Tibial nerve (tissue), 4 donors: ENCODE results near the gene MYOM3. TPM values are rescaled to one million over a fixed set of nuclear protein-coding genes. Genes with fewer than 3 reads are reported as not detected.

ENCODE experiments used
- DNase-seq, 2 donors: peaks; one replicate each; pipeline ENCODE4 v3.0.0-alpha.2; 2019; ENCODE audit warnings: low spot score in 2 of 2
- H3K27ac ChIP-seq, 4 donors: fragments of 200-600 bp; sonication (generic) in 3 of 4; one replicate each; pipeline ENCODE4 v1.5.1; 2017 to 2019; ENCODE audit warnings: mild to moderate bottlenecking in 1 of 4
- H3K27me3 ChIP-seq, 2 donors: fragments of 200-600 bp; sonication (generic) in 1 of 2; one replicate each; pipeline versions ENCODE4 v1.5.1 to v1.6.0; 2017 to 2019
- H3K36me3 ChIP-seq, 3 donors: fragments of 200-600 bp; sonication (generic); one replicate each; pipeline ENCODE4 v1.5.1; 2018 to 2019
- H3K4me1 ChIP-seq, 4 donors: fragments of 200-600 bp; sonication (generic) in 3 of 4; one replicate each; pipeline ENCODE4 v1.5.1; 2017 to 2019
- H3K4me3 ChIP-seq, 4 donors: fragments of 200-600 bp; sonication (generic) in 3 of 4; one replicate each; pipeline ENCODE4 v1.5.1; 2017 to 2019; ENCODE audit warnings: mild to moderate bottlenecking in 1 of 4, moderate library complexity in 1 of 4
- H3K9me3 ChIP-seq, 4 donors: fragments of 200-600 bp; sonication (generic) in 3 of 4; one replicate each; pipeline ENCODE4 v1.5.1; 2017 to 2019
- EP300 ChIP-seq, 2 donors: sonication (generic); formaldehyde crosslinking; IDR thresholded peaks; one replicate each; pipeline ENCODE4 v1.6.1; 2017; ENCODE audit warnings: antibody characterized with exemption in 2 of 2, mild to moderate bottlenecking in 1 of 2
- POLR2A ChIP-seq, 2 donors: fragments of 450-650 bp; IDR thresholded peaks; one replicate each; pipeline ENCODE4 v1.6.1; 2017; ENCODE audit warnings: antibody characterized with exemption in 2 of 2, mild to moderate bottlenecking in 2 of 2, moderate library complexity in 2 of 2
- whole genome bisulfite sequencing, 2 donors: methylation state at CpG; one replicate each; pipeline ENCODE4 v1.1.5; 2018; 5-methylcytosine and 5-hydroxymethylcytosine counted together
- total RNA-seq, 4 donors: library from RNA; depleted of rRNA; stranded (reverse); fragments of >200 nt; gene quantifications; one replicate each; pipeline ENCODE4 v1.1.0, GENCODE V29; 2016
- TF ChIP-seq, protein P1 (sequence below), 5 experiments: fragments of 200-600 bp in 3 of 5; fragments of 450-650 bp in 2 of 5; sonication (generic) in 3 of 5; IDR thresholded peaks; one replicate each; pipeline ENCODE4 v1.5.1; 2016 to 2019; ENCODE audit warnings: antibody characterized with exemption in 5 of 5, mild to moderate bottlenecking in 3 of 5, moderate library complexity in 2 of 5

MYOM3 gene
- total RNA-seq, 4 donors from 2014 or later, result 0.20 to 0.60 (median 0.22) TPM; not detected in 1

- WGBS, 2 donors, result 85 to 90% methylated on average over 14 of the region's 14 CpGs
Measured at GRCh38 chr1:24089743-24090555, 22.0 kb downstream of the MYOM3 start.

DNA sequence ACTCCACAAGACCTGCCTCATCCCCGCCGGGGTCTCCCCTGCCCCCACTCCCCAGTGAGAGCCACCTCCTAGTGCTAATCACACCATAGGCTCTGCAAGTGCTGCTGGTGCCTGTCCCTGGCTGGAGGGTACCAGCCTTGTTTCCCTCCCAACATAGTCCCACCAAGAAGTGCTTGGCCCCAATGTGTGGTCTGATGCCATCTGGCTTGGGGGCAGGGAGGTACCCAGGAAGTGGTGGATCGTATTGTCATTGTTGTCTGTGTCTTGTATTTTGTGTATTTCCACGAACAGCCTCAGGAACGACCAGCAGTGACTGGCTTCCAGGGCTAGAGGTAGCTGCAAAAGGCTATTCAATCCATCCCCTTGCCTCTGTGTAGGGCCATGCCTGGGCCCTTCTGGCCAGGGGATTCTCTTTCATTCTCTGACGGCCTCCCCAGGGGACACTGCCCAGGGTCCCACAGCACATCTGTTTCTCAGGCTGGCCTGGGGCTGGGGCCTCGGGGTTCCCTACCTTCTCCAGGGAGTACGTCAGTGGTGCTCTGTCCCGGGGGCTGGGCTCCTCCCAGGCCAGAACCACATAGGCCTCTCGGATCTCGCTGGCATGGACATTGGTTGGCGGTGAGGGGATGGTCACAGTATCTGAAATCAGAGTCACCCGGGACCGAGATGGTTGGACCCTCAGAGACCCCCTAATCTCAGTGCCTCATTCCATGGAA lies 22.8 kb downstream of the MYOM3 start:
- no peaks in the 10 kb centered on the region for H3K4me1 ChIP-seq
- H3K27ac ChIP-seq, result no peak overlapping the region
- 65 to 75% methylated on average over 14 of the region's 14 CpGs for WGBS, 2 donors
- no peaks in the 10 kb centered on the region for H3K36me3 ChIP-seq
- H3K9me3 ChIP-seq, result no peaks in the 10 kb centered on the region
- no peak for DNase-seq
- no peak for TF ChIP-seq POLR2A (IDR thresholded peaks at IDR 0.05)
- TF ChIP-seq, protein P1, sequence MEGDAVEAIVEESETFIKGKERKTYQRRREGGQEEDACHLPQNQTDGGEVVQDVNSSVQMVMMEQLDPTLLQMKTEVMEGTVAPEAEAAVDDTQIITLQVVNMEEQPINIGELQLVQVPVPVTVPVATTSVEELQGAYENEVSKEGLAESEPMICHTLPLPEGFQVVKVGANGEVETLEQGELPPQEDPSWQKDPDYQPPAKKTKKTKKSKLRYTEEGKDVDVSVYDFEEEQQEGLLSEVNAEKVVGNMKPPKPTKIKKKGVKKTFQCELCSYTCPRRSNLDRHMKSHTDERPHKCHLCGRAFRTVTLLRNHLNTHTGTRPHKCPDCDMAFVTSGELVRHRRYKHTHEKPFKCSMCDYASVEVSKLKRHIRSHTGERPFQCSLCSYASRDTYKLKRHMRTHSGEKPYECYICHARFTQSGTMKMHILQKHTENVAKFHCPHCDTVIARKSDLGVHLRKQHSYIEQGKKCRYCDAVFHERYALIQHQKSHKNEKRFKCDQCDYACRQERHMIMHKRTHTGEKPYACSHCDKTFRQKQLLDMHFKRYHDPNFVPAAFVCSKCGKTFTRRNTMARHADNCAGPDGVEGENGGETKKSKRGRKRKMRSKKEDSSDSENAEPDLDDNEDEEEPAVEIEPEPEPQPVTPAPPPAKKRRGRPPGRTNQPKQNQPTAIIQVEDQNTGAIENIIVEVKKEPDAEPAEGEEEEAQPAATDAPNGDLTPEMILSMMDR (IDR thresholded peaks at IDR 0.05), result no peak
- TF ChIP-seq EP300 (IDR thresholded peaks at IDR 0.05), result no peak
- no peaks in the 10 kb centered on the region for H3K27me3 ChIP-seq
- H3K4me3 ChIP-seq, result no peak overlapping the region

More at GRCh38 chr1:24089743-24090555, 22.0 kb downstream of the MYOM3 start:
- Histone ChIP-seq H3K9me3 (no peaks in the 10 kb centered on the region), H3K36me3 (no peaks in the 10 kb centered on the region), H3K4me1 (no peaks in the 10 kb centered on the region), H3K27ac (no peak overlapping the region), H3K4me3 (no peak overlapping the region), H3K27me3 (no peaks in the 10 kb centered on the region)
- TF ChIP-seq EP300 (IDR thresholded peaks at IDR 0.05), result no peak
- no peak for TF ChIP-seq POLR2A (IDR thresholded peaks at IDR 0.05)
- TF ChIP-seq, protein P1 (IDR thresholded peaks at IDR 0.05), result no peak
- no peak for DNase-seq

DNA sequence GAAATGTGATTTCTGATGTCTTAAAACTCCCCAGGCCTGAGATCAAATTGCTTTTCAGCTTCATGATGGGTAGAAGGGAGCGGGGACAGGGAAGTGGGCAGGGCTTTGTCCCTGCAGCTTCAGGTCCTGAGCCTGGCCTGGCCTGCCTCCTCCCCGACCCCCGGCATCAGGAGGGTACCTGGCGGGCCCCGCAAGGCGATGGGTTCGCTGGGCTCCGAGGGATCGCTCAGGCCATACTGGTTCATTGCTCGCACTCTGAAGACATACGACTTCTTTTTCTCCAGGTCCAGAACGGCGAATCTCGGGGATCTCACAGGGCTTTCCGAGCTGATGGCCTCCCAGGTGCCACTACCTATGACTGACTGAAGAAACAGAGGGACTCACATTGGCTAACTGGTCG lies 25.5 kb downstream of the MYOM3 start:
- Histone ChIP-seq H3K4me1 (no peaks in the 10 kb centered on the region), H3K9me3 (no peaks in the 10 kb centered on the region), H3K4me3 (no peak overlapping the region), H3K27ac (no peak overlapping the region), H3K36me3 (no peaks in the 10 kb centered on the region), H3K27me3 (no peaks in the 10 kb centered on the region)
- WGBS, 2 donors, result 89 to 91% methylated on average over 15 to 16 of the region's 16 CpGs
- TF ChIP-seq POLR2A (IDR thresholded peaks at IDR 0.05) (no peak), EP300 (IDR thresholded peaks at IDR 0.05) (no peak)
- TF ChIP-seq, protein P1 (IDR thresholded peaks at IDR 0.05), result no peak
- DNase-seq, result no peak

DNA sequence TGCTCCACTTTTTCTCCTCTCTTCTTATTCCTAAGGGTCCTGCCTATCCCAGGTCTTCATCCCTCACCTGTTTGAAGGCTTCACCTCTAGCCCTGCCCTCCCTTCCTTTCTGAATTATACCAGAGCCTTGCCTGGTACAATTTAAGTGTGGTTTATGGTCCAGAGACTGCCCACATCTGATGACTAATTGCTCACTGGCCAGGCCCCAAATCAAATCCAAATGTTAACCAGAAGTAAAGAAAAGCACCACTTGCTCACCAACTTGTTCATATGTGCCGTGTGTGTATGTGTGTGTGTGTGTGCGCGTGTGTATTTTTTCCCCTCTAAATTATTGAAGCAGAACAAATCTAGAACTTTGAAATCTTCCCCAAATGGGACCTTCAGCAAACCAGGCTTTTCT lies 26.4 kb downstream of the MYOM3 start:
- DNase-seq, result no peak
- Histone ChIP-seq H3K9me3 (no peaks in the 10 kb centered on the region), H3K4me3 (no peak overlapping the region), H3K4me1 (no peaks in the 10 kb centered on the region), H3K27me3 (no peaks in the 10 kb centered on the region), H3K36me3 (no peaks in the 10 kb centered on the region), H3K27ac (no peak overlapping the region)
- no peak for TF ChIP-seq POLR2A (IDR thresholded peaks at IDR 0.05)
- TF ChIP-seq EP300 (IDR thresholded peaks at IDR 0.05), result no peak
- TF ChIP-seq, protein P1 (IDR thresholded peaks at IDR 0.05), result no peak
- 77 to 80% methylated on average over 3 of the region's 3 CpGs for WGBS, 2 donors

GRCh38 chr1:24085007-24085406 lies 26.9 kb downstream of the MYOM3 start:
- TF ChIP-seq POLR2A (IDR thresholded peaks at IDR 0.05), result no peak
- TF ChIP-seq EP300 (IDR thresholded peaks at IDR 0.05), result no peak
- TF ChIP-seq, protein P1 (IDR thresholded peaks at IDR 0.05), result no peak
- Histone ChIP-seq H3K36me3 (no peaks in the 10 kb centered on the region), H3K27ac (no peak overlapping the region), H3K9me3 (no peaks in the 10 kb centered on the region), H3K4me3 (no peak overlapping the region), H3K4me1 (no peaks in the 10 kb centered on the region), H3K27me3 (no peaks in the 10 kb centered on the region)
- DNase-seq, result no peak
